ENCODE data around the gene METTL8.

METTL8 gene

GRCh38 chr2:171433763-171434012 lies at the start of gene METTL8:
Gene METTL8 (minus strand): TSS chr2:171433990. CDS start chr2:171392185, 41,805 bp downstream.
- DNase-seq: no peak

- DNase-seq: no peak
These were observed 49.1 kb upstream of the METTL8 start for GRCh38 chr2:171482877-171483276.

- DNase-seq: no peak
These were observed 48.5 kb upstream of the METTL8 start for GRCh38 chr2:171482308-171482707.

GRCh38 chr2:171480908-171481307 lies 47.1 kb upstream of the METTL8 start:
- DNase-seq: no peak

GRCh38 chr2:171479154-171479814 lies 45.5 kb upstream of the METTL8 start:
- no peak for DNase-seq

GRCh38 chr2:171478345-171478744 lies 44.6 kb upstream of the METTL8 start:
- no peak for DNase-seq

- no peak for DNase-seq
These were observed 42.2 kb upstream of the METTL8 start for GRCh38 chr2:171475979-171476378.

- no peak for DNase-seq
These were observed 36.3 kb upstream of the METTL8 start for GRCh38 chr2:171470129-171470528.

- DNase-seq: no peak
These were observed 35.4 kb upstream of the METTL8 start for GRCh38 chr2:171469176-171469575.

- no peak for DNase-seq
These were observed 26.7 kb upstream of the METTL8 start for GRCh38 chr2:171460537-171460936.

GRCh38 chr2:171459498-171459897 lies 25.7 kb upstream of the METTL8 start:
- no peak for DNase-seq

- DNase-seq: no peak
These were observed 19.0 kb upstream of the METTL8 start for GRCh38 chr2:171452773-171453172.

GRCh38 chr2:171451074-171451473 lies 17.3 kb upstream of the METTL8 start:
- no peak for DNase-seq

- no peak for DNase-seq
These were observed 13.9 kb upstream of the METTL8 start for GRCh38 chr2:171447675-171448074.

GRCh38 chr2:171441470-171441869 lies 7.7 kb upstream of the METTL8 start:
- no peak for DNase-seq

- DNase-seq: no peak
These were observed 2.5 kb upstream of the METTL8 start for GRCh38 chr2:171436307-171436706.

GRCh38 chr2:171434013-171434989 lies 511 bp upstream of the METTL8 start, which contains the start of gene DCAF17:
Gene DCAF17 (plus strand): TSS chr2:171434226. CDS start chr2:171434578, 352 bp downstream.
- peak; percentile 93 for DNase-seq

GRCh38 chr2:171432969-171433762 lies 624 bp downstream of the METTL8 start:
- DNase-seq: no peak

- no peak for DNase-seq
These were observed 1.4 kb downstream of the METTL8 start for GRCh38 chr2:171432206-171432968.

GRCh38 chr2:171431677-171432167 lies 2.1 kb downstream of the METTL8 start:
- DNase-seq: no peak

GRCh38 chr2:171430516-171431410 lies 3.0 kb downstream of the METTL8 start:
- DNase-seq: no peak
